AG09309 (cell line): ENCODE results near the gene F2RL2.

Experiments used
- DNase-seq: peaks from one replicate; pipeline ENCODE4 v3.0.0-alpha.2; 2010; ENCODE audit warnings: low read depth
- H3K4me3 ChIP-seq: 2 replicates; pipeline ENCODE4 v1.5.1; 2011; ENCODE audit warnings: mild to moderate bottlenecking, low read depth, low read length, moderate library complexity; ENCODE audit not compliant: control insufficient read depth
- CTCF ChIP-seq: IDR thresholded peaks from 2 replicates; pipeline ENCODE4 v1.5.1; 2011; ENCODE audit warnings: mild to moderate bottlenecking, low read depth, low read length, inconsistent platforms; ENCODE audit not compliant: insufficient read depth, control insufficient read depth; ENCODE audit errors: missing control alignments

Gene F2RL2

DNA sequence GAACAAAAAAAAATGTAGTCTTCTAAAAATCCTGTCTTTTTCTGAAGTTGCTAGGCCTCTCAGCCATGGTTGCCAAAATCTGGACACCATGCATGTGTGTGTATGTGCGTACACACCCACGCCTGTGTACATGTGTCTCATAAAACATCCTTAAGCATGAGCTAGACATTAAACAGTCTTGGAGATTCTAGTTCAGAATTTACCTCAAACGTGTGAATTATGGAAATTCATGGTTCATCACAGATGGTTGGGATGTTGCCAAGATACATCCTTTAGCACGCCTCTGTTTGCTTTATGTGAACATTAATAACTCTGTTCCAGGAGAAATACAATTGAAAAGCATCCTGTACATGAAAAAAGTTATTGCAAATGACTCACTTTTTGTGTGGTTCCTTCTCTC is 53.0 kb downstream of the F2RL2 start:
- no peak overlapping the region for H3K4me3 ChIP-seq
- DNase-seq = no peak
- TF ChIP-seq CTCF = no peak
